ENCODE measurements around the gene RARB. TPM values are rescaled to one million over a fixed set of nuclear protein-coding genes. Genes with fewer than 3 reads are reported as not detected.

Gene RARB
- total and polyA plus RNA-seq, 8 donors, result 1.7 to 28.0 (median 9.0) TPM

GRCh38 chr3:25493246-25493645 is 65.2 kb downstream of the RARB start:
- no peaks in the 10 kb centered on the region for H3K4me1 ChIP-seq
- H3K9me3 ChIP-seq, result peaks cover 6 to 46% (median 22%) of the 10 kb centered on the region in 4 donors
- TF ChIP-seq CTCF (IDR thresholded peaks at IDR 0.05), result no peak
- TF ChIP-seq EP300 (IDR thresholded peaks at IDR 0.05), result no peak
- no peak for TF ChIP-seq POLR2A (IDR thresholded peaks at IDR 0.05)
- no peak for TF ChIP-seq POLR2AphosphoS5 (IDR thresholded peaks at IDR 0.05)
- H3K27ac ChIP-seq, result no peak overlapping the region
- no peak for DNase-seq
- intact Hi-C loops (cut with DNase I; ENCODE audit: low total_unique reads), result no loop called here
- WGBS, 5 donors, result 66 to 77% (median 69%) methylated on average over 3 of the region's 3 CpGs
- no peaks in the 10 kb centered on the region for H3K27me3 ChIP-seq
- H3K36me3 ChIP-seq, result no peaks in the 10 kb centered on the region
- H3K4me3 ChIP-seq, result no peak overlapping the region

GRCh38 chr3:25493786-25494185 is 65.7 kb downstream of the RARB start:
- DNase-seq, result no peak
- 85 to 97% (median 87%) methylated on average over 1 of the region's 1 CpG for WGBS, 5 donors
- intact Hi-C loops (cut with DNase I; ENCODE audit: low total_unique reads), result no loop called here

GRCh38 chr3:25495304-25495703 is 67.2 kb downstream of the RARB start:
- TF ChIP-seq POLR2AphosphoS5 (IDR thresholded peaks at IDR 0.05) (no peak), EP300 (IDR thresholded peaks at IDR 0.05) (no peak), POLR2A (IDR thresholded peaks at IDR 0.05) (no peak), CTCF (IDR thresholded peaks at IDR 0.05) (no peak)
- no peaks in the 10 kb centered on the region for H3K27me3 ChIP-seq
- intact Hi-C loops (cut with DNase I; ENCODE audit: low total_unique reads), result no loop called here
- peaks cover 0 to 11% (median 0%) of the 10 kb centered on the region in 4 donors for H3K4me1 ChIP-seq
- no peaks in the 10 kb centered on the region for H3K36me3 ChIP-seq
- H3K9me3 ChIP-seq, result peaks cover 6 to 46% (median 22%) of the 10 kb centered on the region in 4 donors
- 84 to 94% (median 92%) methylated on average over 1 of the region's 1 CpG for WGBS, 5 donors
- no peak for DNase-seq
- H3K4me3 ChIP-seq, result no peak overlapping the region
- no peak overlapping the region for H3K27ac ChIP-seq

More at GRCh38 chr3:25493786-25494185, 65.7 kb downstream of the RARB start:
- Histone ChIP-seq H3K4me1 (peaks cover 0 to 2% (median 0%) of the 10 kb centered on the region in 4 donors), H3K27me3 (no peaks in the 10 kb centered on the region), H3K27ac (no peak overlapping the region), H3K36me3 (no peaks in the 10 kb centered on the region), H3K4me3 (no peak overlapping the region), H3K9me3 (peaks cover 6 to 46% (median 22%) of the 10 kb centered on the region in 4 donors)
- TF ChIP-seq EP300 (IDR thresholded peaks at IDR 0.05) (no peak), POLR2AphosphoS5 (IDR thresholded peaks at IDR 0.05) (no peak), CTCF (IDR thresholded peaks at IDR 0.05) (no peak), POLR2A (IDR thresholded peaks at IDR 0.05) (no peak)

- DNase-seq, result no peak
- intact Hi-C loops (cut with DNase I; ENCODE audit: low total_unique reads), result no loop called here
- TF ChIP-seq POLR2A (IDR thresholded peaks at IDR 0.05), result no peak
- Histone ChIP-seq H3K27me3 (no peaks in the 10 kb centered on the region), H3K9me3 (peaks cover 6 to 46% (median 22%) of the 10 kb centered on the region in 4 donors), H3K36me3 (no peaks in the 10 kb centered on the region), H3K27ac (no peak overlapping the region), H3K4me3 (no peak overlapping the region), H3K4me1 (peaks cover 0 to 11% (median 0%) of the 10 kb centered on the region in 4 donors)
- 90 to 96% (median 92%) methylated on average over 5 of the region's 5 CpGs for WGBS, 5 donors
These were observed 67.7 kb downstream of the RARB start for GRCh38 chr3:25495726-25496253.

GRCh38 chr3:25497096-25497495 is 69.0 kb downstream of the RARB start:
- H3K9me3 ChIP-seq, result peaks cover 6 to 41% (median 22%) of the 10 kb centered on the region in 4 donors
- no peak for DNase-seq
- WGBS, 5 donors, result 97 to 100% (median 98%) methylated on average over 10 of the region's 10 CpGs
- intact Hi-C loops (cut with DNase I; ENCODE audit: low total_unique reads), result no loop called here
- no peaks in the 10 kb centered on the region for H3K27me3 ChIP-seq
- no peak overlapping the region for H3K4me3 ChIP-seq
- H3K4me1 ChIP-seq, result peaks cover 0 to 11% (median 0%) of the 10 kb centered on the region in 4 donors
- H3K27ac ChIP-seq, result no peak overlapping the region
- peaks cover 0 to 7% (median 5%) of the 10 kb centered on the region in 4 donors for H3K36me3 ChIP-seq
- TF ChIP-seq EP300 (IDR thresholded peaks at IDR 0.05), result no peak
- TF ChIP-seq POLR2A (IDR thresholded peaks at IDR 0.05), result no peak
- TF ChIP-seq POLR2AphosphoS5 (IDR thresholded peaks at IDR 0.05), result no peak
- no peak for TF ChIP-seq CTCF (IDR thresholded peaks at IDR 0.05)

All from stomach (tissue), 9 donors.